ENCODE results near the gene ARHGAP28. TPM values are rescaled to one million over a fixed set of nuclear protein-coding genes. Genes with fewer than 3 reads are reported as not detected.

The ARHGAP28 gene
- total RNA-seq, 1 donor, result 11.9 TPM

DNA sequence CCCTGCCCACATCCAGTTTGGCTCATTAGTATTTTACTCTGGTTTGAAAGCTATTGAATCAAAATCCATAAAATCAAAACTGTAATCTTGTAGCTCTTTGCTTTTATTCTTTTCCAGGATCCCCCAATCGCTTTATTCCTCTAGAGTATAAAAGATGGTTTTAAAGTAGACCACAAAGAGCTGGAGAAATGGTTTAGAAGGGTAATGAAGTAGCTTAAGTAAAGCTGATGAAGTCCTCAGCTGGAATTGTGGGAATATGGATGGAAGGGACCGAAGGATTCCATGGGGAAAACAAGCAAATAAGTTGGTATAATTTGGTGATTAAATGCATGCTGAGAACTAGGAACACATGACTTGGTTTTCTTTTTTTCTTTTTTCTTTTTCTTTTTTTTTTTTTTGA is 12.3 kb downstream of the ARHGAP28 start:
- TF ChIP-seq, protein P1, sequence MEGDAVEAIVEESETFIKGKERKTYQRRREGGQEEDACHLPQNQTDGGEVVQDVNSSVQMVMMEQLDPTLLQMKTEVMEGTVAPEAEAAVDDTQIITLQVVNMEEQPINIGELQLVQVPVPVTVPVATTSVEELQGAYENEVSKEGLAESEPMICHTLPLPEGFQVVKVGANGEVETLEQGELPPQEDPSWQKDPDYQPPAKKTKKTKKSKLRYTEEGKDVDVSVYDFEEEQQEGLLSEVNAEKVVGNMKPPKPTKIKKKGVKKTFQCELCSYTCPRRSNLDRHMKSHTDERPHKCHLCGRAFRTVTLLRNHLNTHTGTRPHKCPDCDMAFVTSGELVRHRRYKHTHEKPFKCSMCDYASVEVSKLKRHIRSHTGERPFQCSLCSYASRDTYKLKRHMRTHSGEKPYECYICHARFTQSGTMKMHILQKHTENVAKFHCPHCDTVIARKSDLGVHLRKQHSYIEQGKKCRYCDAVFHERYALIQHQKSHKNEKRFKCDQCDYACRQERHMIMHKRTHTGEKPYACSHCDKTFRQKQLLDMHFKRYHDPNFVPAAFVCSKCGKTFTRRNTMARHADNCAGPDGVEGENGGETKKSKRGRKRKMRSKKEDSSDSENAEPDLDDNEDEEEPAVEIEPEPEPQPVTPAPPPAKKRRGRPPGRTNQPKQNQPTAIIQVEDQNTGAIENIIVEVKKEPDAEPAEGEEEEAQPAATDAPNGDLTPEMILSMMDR (IDR thresholded peaks at IDR 0.05; ENCODE audit: insufficient read depth, low read length), result no peak
- no peak overlapping the region for H3K4me3 ChIP-seq (ENCODE audit: low read depth, low read length)
- no peak for DNase-seq (ENCODE audit: low read depth)

DNA sequence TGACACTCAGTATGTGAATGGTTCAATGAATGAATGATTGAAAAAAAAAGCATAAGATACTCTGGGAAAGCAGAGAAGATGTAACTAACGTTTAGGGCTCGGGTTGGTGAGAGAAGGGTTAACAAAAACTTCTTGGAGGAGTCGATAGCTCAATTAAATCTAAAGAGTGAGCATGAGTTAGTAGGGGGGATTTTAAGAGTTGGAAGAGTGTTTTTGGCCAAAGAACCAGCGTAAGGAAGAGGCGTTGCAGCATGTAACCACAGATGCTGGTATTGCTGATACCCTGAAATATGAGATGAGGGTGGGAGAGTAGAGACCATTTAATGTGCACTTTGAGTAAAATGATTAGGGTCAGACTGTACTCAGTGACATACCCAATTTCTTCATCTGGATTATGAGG is 14.5 kb downstream of the ARHGAP28 start:
- no peak for DNase-seq (ENCODE audit: low read depth)
- H3K4me3 ChIP-seq (ENCODE audit: low read depth, low read length), result no peak overlapping the region
- TF ChIP-seq, protein P1 (IDR thresholded peaks at IDR 0.05; ENCODE audit: insufficient read depth, low read length), result no peak

DNA sequence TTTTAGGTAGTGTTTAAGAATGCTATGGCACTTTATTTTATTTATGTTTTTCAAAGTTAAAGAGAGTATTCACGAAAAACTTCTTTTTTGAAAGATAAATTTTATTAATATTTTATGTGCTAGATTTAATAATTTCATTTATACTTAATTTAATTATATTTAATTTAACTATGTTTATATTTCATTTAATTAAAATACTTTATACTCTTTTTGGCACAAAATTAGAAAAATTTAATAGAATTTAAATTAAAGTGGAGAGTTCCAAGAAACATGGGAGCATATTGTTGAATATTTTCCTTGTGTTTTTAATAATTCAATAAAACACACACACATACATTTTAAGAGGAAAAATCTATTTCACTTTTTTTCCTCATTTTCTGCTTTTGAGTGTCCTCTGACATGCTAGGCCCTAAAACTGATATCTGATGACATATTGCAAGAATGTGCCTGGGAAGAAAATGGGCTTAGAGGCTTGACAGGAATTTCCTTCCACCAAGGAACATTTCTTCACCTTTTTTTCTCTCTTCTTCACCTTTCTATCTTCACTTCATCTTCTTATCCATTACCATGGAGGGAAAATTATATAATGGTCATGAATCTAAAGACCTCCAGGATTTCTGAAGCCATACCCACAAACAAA is 15.4 kb downstream of the ARHGAP28 start:
- no peak for DNase-seq (ENCODE audit: low read depth)
- no peak overlapping the region for H3K4me3 ChIP-seq (ENCODE audit: low read depth, low read length)
- TF ChIP-seq, protein P1 (IDR thresholded peaks at IDR 0.05; ENCODE audit: insufficient read depth, low read length), result no peak

DNA sequence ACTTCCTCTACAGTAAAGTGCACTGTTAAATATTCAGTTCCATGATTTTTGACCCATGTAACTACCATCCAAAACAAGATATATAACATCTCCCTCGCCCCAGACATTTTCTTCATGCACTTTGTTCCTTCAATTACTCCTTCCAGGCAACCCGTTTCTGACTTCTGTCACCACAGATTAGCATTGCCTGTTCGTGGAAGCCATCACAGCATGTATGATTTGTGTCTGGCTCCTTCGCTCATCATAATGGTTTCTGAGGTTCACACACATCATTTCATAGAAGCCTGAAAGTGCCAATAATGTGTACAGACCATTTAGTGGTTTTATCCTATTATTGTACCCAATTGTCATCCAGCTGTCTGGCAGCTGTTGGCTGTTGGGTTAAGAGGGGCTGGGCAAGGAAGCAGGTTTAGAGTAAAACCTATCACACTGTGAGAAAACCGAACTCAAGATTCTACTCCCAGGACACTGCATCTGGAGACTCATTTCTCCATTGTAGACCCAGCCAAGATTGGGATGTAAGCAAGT is 16.1 kb downstream of the ARHGAP28 start:
- TF ChIP-seq, protein P1 (IDR thresholded peaks at IDR 0.05; ENCODE audit: insufficient read depth, low read length), result no peak
- DNase-seq (ENCODE audit: low read depth), result no peak
- H3K4me3 ChIP-seq (ENCODE audit: low read depth, low read length), result no peak overlapping the region

DNA sequence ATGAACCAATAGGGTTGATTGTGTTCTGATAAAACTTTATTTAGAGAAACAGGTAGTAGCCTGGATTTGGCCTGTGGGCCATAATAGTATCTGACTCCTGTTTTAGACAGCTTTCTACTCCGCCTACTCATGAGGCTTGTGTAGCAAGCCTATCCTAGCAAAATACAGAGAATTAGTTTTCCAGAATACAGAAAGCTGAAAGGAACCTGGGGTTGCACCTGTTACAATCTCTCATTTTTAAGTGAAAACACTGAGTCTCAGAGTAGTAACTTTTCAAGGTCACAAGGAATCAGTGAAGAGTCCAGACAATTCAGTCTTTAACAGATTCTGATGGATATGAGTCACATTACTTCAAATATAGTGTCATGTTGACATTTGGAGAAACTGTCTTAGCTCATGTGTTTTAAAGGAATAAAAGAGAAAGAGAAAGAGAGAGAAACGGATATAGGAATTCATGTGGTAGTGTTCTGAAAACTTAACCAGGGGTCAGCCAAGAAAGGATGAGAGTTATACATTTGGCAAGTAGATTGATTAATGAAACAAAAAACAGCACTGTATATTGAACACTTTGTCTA is 17.0 kb downstream of the ARHGAP28 start:
- no peak overlapping the region for H3K4me3 ChIP-seq (ENCODE audit: low read depth, low read length)
- DNase-seq (ENCODE audit: low read depth), result no peak
- TF ChIP-seq, protein P1 (IDR thresholded peaks at IDR 0.05; ENCODE audit: insufficient read depth, low read length), result no peak

GRCh38 chr18:6747646-6748045 is 18.1 kb downstream of the ARHGAP28 start:
- TF ChIP-seq, protein P1 (IDR thresholded peaks at IDR 0.05; ENCODE audit: insufficient read depth, low read length), result no peak
- no peak overlapping the region for H3K4me3 ChIP-seq (ENCODE audit: low read depth, low read length)
- DNase-seq (ENCODE audit: low read depth), result peak; percentile 91

Data from fibroblast of the aortic adventitia (primary cell).